HG02973 (cell line): ENCODE data around the gene MAD1L1.
"Not testable (repeated sequence)": the region's sequence is repeated elsewhere in the genome, so short reads cannot be mapped to it uniquely, and the experiment has no call there.

Experiments used
- ATAC-seq: cut with Tn5 transposase; IDR thresholded peaks from one replicate; pipeline ENCODE4 v1.9.1; 2021; ENCODE audit warnings: moderate library complexity; ENCODE audit not compliant: unreplicated experiment

MAD1L1 gene

DNA sequence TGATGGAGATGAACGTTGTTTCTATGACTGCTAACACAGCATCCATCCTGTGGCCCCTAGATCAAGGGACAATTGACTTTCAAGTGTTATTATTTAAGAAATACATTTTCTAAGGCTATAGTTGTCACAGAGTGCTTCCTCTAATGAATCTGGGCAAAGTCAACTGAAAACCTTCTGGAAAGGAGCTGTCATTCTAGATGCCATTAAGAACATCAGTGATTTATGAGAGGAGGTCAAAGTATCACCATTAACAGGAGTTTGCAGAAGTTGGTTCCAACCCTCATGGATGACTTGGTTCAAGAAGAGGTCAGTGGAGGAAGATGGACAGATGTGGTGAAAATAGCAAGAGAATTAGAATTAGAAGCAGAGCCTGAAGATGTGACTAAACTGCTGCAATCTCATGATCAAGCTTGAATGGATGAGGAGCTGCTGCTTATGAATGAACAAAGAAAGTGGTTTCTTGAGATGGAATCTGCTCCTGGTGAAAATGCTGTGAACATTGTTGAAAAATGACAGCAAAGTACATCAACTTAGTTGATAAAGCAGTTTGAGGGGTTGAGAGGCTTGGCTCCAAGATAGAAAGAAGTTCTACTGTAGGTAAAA lies 400.7 kb downstream of the MAD1L1 start:
- not testable (repeated sequence) for ATAC-seq

DNA sequence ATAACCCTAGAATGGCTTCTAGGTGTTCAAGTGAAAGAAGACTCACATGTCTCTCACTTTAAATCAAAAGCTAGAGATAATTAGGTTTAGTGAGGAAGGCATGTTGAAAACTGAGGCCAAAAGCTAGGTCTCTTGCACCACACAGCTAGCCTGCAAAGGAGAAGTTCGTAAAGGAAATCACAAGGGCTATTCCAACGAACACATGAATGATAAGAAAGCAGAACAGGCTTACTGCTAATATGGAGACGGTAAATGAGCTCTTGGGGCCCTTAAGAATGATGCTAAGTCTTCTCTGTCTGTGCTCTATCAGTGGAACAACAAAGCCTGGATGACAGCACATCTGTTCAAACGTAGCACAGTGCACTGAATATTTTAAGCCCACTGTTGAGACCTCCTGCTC lies 401.3 kb downstream of the MAD1L1 start:
- not testable (repeated sequence) for ATAC-seq

DNA sequence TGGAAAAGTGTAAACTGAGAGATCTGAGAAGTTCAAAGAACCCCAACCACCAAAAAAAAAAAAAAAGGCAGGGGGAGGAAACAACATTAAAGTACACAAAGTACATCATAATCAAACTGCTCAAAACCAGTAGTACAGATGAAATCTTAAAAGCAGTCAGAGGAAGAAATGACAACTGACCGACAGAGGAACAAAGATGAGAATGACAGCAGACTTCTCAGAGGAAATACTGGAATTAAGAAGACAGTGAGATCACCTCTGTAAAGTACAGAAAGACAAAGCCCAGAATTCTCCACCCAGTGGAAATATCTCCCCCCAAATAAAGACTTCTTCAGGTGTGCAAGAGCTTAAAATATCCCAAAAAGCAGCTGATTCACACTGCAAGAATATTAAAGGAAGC lies 403.1 kb downstream of the MAD1L1 start:
- ATAC-seq = not testable (repeated sequence)

DNA sequence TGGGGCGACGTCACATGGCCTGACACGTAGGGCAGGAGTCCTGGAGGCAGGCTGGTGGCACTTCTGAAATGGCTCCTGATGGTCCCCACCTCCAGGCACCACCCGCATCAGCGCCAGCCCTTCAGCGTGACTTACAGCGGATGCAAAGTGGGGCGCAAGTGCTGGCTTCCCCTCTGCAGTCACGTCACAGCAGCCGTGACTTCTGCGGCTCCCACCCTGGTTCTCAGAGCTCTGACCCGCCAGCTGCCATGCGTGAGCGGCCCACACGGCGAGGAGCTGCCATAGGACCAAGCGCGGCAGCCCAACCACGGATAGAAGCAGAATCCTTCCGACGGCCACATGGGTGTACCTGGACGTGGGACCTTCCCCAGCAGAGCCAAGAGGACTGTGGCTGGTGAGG lies 403.6 kb downstream of the MAD1L1 start:
- ATAC-seq = no peak

DNA sequence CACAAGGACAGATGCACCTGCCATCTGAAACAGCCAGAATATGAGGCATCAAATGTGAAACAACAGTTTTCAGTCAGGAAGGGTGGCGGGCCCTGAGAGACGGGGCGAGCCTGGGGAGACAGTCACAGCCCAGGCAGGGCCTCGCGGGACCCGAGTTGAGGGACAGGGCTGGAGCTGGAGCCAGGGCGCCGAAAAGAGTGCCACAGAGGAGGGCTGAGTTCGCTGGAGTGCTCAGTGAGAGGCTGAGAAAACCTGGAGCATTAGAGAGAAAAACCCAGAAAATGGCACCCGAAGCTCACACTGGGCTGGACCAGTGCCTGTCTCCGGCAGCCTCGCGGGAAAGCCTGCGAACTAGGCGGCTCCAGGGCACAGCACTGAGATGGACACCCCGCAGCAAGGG lies 404.6 kb downstream of the MAD1L1 start:
- not testable (repeated sequence) for ATAC-seq

DNA sequence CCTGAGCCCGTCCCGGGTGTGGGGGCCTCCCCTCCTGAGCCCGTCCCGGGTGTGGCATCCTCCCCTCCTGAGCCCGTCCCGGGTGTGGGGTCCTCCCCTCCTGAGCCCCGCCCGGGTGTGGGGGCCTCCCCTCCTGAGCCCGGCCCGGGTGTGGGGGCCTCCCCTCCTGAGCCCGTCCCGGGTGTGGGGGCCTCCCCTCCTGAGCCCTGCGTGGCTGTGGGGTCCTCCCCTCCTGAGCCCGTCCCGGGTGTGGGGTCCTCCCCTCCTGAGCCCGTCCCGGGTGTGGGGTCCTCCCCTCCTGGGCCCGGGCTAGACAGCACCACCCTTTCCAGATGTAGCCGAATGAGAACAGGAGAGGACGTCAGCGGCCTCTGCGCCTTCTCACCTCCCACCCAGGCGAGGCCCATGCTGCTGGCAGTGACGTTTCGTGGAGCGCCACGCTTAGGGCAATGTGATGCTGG lies 405.2 kb downstream of the MAD1L1 start:
- not testable (repeated sequence) for ATAC-seq

DNA sequence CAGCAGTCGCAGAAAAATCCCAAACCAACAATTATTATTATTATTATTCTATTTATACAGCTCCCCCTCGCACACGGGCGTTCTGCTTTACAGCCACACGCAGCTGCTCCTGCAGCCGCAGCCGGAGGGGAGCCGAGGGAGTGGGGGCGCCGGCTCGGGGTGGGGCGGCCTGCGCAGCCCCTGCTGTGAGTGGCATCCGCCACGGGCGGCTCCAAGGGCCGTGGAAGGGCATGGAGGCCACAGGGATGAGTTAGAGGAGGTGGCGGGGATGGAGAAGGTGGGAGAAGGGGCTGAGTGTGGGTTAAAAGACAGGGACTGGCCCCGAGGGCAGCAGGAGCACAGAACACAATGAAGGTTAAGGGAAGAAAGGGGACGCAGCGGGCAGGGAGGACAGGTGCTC lies 405.8 kb downstream of the MAD1L1 start:
- not testable (repeated sequence) for ATAC-seq

DNA sequence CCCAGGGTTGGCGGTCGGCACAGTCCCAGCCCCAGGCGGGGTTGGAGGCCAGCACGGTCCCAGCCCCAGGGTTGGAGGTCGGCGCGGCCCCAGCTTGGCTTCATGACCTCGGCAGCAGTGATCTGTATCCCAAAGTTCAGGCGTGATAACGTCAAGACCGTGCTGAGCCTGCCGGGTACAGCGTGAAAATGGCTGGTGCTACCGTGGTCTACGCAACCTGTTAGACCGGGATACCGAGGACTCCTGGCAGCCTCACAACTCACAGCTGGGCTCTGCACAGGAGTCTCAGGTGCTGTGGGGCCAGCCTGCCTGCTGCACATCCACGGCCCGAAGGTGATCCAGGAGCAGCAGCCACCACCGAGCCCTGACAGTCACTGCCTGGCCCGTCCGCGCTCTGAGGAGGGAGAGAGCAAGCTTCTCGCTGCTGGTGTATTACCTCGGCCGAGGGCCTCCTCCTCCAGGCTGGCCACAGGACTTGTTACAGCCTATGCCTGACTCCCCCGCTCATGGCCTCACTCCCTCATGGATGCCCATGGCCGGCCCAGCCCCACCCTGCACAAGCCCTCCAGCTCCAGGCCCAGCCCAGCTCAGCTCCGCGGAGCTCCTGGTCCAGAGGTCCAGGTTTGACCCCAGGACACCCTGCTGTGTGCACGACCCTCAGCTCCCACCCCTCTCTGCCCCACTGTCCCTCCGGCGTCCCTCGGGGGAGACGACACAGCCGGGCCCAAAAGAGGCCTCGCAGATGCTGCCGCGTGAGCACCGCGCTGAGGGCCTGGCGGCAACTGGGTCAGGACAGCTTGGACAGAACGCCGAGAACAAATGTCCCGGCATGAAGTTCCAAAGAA lies 406.6 kb downstream of the MAD1L1 start:
- ATAC-seq = no peak

DNA sequence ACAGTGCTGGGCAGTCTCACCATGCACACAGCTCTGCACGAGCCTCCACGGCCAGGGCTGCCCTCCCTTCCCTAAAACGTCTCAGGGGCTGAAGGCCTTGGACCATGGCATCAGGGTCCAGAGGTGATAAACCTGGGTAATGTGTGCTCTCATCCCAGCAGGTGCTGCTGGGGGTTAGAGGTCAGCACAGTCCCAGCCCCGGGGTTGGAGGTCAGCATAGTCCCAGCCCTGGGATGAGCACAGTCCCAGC lies 407.2 kb downstream of the MAD1L1 start:
- ATAC-seq = not testable (repeated sequence)

DNA sequence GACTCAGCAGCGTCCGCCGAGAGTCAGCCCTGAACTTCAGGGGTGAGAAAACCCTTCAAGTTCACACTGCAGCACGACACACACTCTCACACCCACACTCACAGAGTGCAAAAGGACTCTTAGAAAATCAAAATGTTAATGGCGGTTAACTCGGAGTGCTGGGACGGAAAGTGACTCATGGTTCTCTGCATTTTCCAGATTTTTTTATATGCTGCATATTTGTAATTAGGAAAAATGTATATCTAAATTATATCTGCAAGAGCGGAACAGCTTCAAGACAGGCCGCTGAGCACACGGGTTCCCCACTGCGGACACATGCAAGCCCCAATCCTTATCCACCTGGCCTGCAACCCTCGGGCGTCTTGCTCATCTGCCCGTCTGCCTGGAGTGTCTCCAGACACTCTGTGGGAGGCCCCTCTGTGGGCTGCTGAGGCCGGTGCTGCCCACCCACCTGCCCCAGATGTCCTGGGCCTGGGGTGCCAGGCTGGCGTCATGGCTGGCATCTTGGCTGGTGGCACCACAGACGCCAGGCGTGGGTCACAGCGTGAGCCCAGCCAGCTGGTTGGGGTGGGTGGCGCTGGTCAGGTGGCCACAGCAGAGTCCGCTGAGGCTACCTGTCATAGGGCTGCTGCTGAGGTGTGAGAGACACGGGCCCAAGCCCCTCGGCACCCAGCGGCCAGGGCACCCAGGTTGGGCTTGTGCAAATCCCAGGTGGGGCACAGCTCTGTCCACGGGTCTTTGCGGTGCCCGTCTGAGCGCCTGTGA lies 407.7 kb downstream of the MAD1L1 start:
- ATAC-seq = not testable (repeated sequence)

DNA sequence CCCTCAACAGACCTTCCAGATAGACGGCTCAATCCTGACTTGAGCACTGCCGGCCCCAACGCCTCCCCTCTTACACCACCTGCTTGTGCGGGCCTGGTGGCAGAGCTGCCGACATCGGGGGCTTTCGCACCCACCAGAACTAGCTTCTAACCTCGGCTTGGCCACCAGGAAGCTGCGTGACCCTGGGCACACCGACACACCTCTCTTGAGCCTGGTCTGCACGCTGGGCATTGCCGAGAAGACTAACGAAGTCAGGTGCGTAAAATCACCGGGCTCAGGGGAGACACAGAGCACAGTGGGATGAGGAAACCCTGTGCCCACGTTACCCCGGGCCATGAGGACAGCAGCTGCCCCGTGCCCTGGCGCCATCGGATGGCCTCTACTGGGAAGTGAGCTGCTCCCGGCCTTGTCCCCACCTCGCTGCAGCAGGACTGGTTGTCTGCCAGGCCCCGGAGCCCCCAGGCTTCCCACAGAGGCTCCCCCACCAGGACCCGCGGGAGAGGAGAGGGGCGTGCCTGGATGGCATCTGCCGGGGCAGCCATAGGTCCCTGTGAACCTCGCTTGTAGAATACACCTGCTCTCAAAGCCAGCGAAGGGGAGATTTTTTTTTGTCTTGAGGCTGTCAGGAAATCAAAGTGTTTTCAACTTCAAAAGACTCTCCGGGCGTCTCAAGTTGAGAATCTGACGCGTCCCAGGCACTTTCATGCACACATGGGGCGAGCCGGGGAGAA lies 408.4 kb downstream of the MAD1L1 start:
- ATAC-seq = not testable (repeated sequence)

DNA sequence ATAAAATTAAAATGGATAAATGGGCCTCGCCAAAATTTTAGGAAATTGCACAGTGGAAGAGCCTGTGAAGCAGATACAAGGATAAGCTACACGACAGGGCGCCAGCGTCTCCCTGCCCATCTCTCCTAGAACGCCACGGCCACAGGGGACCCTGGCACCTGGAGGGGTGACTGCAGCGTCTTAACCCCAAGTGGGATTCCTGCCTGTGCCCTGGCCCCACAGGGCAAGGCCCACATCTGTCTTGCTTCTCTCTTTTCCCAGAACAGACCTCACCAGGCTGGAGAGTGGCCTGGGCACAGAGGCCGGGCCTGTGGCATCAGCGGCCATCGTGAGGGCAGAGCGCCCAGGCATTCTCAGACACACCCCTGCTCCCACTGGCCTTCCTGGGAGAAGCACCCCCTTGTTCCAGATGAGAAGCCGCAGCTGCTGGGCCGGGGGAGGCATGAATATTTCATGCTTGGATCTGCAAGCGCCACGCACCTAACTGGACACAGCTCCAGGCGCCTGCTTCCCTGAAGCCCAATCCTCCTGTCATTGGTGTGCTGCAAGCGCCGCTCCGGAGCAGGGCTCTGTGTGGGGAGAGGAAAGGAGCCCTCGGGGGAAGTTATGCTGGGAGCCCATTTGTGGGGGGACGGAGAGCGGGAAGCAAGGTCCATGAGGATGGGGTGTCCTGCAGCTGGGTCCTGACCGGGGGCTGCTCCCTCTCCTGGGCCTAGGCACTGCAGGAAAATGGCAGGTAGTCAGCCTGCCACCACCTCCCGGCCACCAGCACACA lies 409.2 kb downstream of the MAD1L1 start:
- ATAC-seq = no peak

DNA sequence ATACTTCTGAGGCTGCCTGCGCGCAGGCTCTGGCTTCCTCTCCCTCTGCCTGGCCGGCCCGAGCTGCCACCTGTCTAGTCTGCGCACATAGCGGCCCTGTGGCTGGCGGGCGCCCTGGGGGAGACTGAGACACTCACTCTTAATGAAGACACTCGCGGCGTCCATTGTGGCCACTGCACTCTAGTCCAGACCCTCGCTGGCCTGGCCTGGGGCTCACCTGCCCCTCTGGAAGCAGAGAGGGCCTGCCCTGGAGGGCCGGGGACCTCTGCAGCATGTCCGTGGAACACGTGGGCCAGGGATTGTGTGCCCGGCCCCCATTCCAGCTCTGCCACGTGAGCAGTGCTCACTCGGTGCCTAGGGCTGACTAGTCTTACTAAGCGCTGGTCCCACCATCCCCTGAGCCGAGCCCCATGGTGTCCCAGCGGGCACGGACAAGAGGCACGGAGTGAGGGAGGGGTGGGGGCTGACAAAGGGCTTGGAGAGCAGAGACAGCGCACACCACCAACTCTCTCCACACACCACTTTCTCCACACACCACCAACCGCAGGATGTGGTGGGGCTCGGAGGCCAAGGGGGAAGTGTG lies 413.4 kb downstream of the MAD1L1 start:
- ATAC-seq = no peak

DNA sequence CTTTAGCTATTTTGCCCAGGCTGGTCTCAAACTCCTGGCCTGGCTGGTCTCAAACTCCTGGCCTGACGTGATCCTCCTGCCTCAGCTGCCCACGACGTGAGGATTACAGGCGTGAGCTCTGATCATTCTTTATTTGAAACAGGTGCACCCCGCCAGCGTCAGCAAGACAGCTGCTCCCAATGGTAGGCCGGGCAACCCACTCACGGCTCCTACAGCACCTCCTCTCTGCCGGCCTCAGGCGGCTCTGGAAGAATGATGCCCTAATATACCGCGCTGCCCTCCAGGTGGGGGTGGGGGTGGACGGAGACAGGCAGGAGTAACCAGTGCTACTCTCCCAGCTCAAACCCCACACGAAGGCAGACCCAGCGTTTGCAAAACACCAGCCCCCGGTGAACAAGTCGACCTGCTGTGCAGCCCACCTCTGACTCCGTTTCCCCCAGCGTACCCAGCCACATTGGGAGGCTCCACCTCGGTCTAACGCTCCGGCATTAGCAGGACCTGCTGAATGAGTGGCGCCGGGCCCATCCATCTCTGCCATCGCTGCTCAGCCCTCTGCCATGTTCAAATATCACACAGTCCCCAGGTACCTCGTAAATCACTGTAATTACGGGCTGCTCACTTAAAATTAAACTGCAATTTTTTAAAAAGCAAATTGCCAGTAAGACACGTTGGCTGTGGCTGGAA lies 414.0 kb downstream of the MAD1L1 start:
- no peak for ATAC-seq

DNA sequence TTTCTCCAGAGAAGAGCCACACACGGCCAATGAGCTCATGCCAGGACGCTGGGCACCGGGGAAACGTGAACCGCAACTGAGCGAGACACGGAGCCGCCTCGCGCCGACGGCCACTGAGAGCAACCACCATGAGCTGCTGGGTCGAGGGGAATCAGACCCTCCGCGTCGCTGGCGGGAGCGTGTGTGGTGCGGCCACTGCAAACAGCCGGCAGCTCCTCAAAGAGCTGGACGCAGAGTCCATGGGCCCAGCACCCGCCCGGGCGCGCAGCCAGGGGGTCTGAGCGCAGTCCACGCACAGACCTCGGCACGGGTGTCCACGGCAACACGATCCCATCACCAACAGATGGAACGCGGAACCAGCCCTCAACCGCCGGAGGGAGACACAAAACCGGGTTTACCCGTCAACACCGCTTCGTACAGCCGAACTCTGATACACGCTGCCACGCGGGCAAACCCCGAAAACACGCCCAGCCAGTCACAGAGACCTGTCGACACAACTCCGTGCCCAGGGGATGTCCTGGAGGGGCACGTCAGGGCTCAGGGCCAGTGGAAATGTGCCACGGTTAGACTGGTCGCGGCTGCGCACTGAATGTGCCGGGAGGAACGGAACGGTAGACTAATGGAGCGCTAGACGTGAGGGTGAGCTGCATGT lies 415.6 kb downstream of the MAD1L1 start:
- ATAC-seq = no peak

DNA sequence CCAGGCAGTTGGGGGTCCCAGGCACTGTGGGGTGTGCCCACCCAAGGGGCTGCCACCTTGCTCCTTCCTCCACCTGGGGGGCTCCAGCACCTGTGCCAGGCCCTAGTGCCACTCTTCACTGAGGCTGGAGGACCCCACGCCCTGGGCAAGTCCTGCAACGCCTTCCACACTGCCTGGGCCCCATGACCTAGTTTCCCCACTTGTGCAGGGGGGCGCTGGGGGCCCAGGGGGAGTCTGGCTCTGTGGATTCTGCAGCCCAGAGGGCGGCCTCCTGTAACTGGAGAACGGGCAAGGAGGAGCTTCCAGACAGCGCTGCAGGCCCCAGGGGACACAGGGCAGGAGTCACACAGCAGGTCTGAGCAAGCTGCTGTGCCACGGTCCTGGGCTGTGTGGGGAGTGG lies 416.3 kb downstream of the MAD1L1 start:
- not testable (repeated sequence) for ATAC-seq

DNA sequence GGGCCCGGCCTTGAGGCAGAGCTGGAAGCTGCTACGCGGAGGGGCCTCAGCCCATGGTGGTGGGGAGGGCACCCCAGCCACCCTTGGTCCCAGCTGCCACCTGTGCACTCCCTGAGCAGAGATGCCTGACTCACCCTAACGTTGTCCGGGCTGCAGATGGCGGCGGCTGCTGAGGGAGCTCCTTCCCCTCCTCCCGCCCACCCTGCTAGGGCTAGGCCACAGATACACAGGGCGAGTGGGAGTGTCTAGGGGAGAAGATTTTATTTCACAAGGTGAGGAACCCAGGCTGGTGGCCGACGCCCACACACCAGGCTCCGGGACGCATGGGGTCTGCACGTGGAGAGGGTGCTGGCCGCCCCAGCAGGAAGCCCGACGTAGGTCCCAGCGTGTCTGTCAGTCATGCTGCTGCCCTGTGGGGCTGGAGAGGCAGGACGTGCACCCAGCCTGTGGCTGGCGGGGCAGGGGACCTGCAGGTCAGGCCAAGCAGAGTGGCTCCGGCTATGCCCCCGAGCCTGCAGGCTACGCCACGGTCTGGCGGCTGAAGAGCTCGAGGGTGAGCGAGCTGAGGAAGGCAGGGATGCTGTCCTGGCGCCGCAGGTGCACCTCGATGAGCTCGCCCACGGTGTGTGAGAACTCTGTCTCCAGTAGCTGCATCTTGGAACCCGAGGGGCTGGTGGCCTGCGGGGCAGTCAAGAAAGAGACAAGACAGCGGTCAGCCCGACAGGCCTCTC lies 417.0 kb downstream of the MAD1L1 start:
- not testable (repeated sequence) for ATAC-seq

DNA sequence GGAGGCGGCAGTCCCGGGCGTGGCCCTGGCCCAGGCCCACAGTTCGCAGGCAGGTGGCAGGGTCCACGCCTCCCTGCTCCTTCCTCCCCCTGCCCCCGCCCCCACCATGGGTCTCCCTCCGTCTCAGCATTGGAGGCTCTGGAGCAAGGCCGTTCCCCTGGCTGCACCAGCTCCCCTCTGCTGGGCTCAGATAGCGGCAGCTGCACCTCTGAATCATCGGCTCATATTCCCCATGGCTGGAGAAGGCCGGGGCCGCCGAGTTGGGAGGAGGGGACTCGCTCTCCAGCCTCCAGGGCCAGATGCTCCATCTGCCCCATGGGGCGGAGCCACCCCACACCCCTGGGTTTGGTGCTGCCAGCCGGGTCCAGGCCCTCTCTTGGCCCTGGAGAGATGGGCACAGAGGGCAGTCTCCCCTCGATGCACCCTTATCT lies 417.7 kb downstream of the MAD1L1 start:
- no peak for ATAC-seq
